Activated naive CD8-positive, alpha-beta T cell (primary cell): ENCODE results near the gene SORCS1.

Experiments used
- H3K27ac Mint-ChIP-seq: one replicate; pipeline ENCODE4 v1.8.0; 2021; ENCODE audit warnings: mixed read lengths
- H3K27me3 Mint-ChIP-seq: one replicate; pipeline ENCODE4 v1.8.0; 2021; ENCODE audit warnings: mixed read lengths
- H3K36me3 Mint-ChIP-seq: one replicate; pipeline ENCODE4 v1.8.0; 2021; ENCODE audit warnings: mixed read lengths
- H3K4me1 Mint-ChIP-seq: one replicate; pipeline ENCODE4 v1.8.0; 2021; ENCODE audit warnings: low read depth, mixed read lengths
- H3K4me3 Mint-ChIP-seq: one replicate; pipeline ENCODE4 v1.8.0; 2021; ENCODE audit warnings: mild to moderate bottlenecking, mixed read lengths
- H3K9me3 Mint-ChIP-seq: one replicate; pipeline ENCODE4 v1.8.0; 2021; ENCODE audit warnings: low read depth, mixed read lengths

The SORCS1 gene

DNA sequence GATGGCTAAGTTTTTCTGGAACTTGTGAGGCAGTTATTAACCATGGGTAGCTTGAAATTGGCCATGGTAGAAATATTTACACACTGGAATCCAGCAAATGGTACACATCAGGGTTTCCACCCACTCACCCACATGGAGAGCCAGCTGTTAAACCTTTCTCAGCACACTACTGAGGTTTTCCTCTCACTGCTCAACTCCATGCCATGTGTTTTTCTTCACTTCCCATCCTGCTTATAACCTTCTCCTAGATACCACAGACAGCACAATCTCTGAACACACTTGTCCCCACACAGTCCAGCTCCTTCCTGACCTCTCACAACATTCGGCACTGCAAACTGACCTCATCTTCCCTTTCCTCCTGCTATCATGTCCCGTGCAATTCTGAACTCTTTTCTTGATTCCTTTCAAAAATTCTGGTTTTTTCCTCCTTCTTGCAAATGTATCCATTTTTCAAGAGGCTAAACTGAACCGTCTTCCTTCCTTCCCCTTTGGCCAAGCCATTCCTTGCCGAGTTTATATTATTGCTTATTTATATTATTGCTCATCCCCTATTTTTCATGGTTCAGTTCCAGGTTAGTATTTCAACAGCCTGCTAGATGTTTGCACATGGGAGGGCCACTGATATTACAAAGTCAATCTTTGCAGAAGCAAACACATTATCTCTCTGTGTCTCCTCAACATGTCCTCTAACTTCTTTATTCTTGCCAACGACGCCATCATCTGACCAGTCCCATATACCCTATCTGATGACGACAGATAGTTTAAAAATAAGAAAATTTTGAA is 606.4 kb downstream of the SORCS1 start:
- no peaks in the 10 kb centered on the region for H3K36me3 Mint-ChIP-seq
- no peak overlapping the region for H3K4me3 Mint-ChIP-seq
- no peaks in the 10 kb centered on the region for H3K27me3 Mint-ChIP-seq
- H3K9me3 Mint-ChIP-seq: no peaks in the 10 kb centered on the region
- H3K27ac Mint-ChIP-seq: no peak overlapping the region
- no peaks in the 10 kb centered on the region for H3K4me1 Mint-ChIP-seq

DNA sequence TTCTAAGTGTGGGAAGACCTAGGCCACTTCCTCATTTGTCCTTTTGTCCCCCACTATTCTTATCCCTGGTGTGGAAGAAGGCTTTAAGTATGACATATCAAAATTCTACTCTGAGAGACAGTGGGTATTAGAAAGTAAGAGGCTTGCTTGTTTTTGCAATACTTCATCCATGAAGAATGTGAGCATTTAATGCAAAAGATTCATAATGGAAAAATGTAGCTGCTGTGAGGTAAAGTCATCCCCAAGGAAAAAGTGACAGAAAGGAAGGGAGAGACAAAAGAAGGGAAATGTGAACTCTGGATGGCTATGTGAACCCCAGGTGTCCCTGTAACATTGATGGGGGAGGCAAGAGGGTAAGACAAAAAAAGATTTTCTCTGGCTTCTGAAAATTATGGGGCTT is 607.5 kb downstream of the SORCS1 start:
- H3K4me1 Mint-ChIP-seq: no peaks in the 10 kb centered on the region
- no peak overlapping the region for H3K4me3 Mint-ChIP-seq
- H3K9me3 Mint-ChIP-seq: no peaks in the 10 kb centered on the region
- H3K36me3 Mint-ChIP-seq: no peaks in the 10 kb centered on the region
- H3K27me3 Mint-ChIP-seq: no peaks in the 10 kb centered on the region
- no peak overlapping the region for H3K27ac Mint-ChIP-seq

DNA sequence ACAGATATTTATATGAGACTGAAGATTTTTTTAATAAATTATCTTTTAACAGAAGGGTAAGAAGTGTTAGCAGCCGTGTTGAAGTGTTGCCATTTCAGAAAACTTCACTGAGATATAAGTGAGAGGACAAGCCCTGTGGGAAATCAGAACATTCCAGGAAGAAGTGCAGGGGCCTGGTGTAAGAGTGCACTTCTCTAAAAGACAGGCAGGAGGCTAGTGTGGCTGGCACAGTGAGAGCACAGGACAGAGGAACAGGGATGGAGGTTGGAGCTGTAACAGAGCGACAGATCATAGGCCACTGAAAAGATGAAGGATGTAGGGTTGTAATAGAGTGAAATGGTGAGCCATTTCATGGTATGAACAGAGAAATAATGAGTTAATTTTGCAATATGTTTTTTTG is 608.9 kb downstream of the SORCS1 start:
- H3K9me3 Mint-ChIP-seq: no peaks in the 10 kb centered on the region
- H3K36me3 Mint-ChIP-seq: no peaks in the 10 kb centered on the region
- H3K4me1 Mint-ChIP-seq: no peaks in the 10 kb centered on the region
- H3K27ac Mint-ChIP-seq: no peak overlapping the region
- no peaks in the 10 kb centered on the region for H3K27me3 Mint-ChIP-seq
- H3K4me3 Mint-ChIP-seq: no peak overlapping the region

DNA sequence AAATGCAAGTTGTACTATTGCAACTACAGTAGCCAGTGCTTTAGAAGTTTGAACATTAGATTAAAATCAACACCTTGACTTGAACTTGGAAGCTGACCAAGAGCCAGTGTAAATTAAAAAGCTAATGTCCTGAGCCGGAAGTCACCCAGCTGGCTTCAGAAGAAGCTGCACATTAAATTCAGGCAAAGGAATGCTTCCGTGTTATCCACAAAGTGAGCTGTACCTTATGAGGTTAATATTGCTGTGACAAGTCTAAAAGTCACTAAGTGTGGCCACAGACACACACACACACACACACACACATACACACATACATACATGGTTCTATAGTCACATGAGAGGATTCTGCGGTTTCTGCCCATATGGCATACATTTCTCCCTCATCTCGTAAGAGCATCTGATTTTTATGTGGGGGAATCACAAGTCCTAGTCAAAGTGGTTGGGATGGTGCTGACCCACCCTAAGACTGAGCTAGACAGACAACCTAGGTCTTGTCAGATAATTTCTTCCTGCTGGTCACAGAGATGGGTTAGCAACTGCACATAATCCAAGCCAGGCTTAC is 612.9 kb downstream of the SORCS1 start:
- Mint-ChIP-seq H3K4me3 (no peak overlapping the region), H3K27ac (no peak overlapping the region), H3K9me3 (peaks cover 6% of the 10 kb centered on the region), H3K27me3 (peaks cover 1% of the 10 kb centered on the region), H3K4me1 (no peaks in the 10 kb centered on the region), H3K36me3 (no peaks in the 10 kb centered on the region)

DNA sequence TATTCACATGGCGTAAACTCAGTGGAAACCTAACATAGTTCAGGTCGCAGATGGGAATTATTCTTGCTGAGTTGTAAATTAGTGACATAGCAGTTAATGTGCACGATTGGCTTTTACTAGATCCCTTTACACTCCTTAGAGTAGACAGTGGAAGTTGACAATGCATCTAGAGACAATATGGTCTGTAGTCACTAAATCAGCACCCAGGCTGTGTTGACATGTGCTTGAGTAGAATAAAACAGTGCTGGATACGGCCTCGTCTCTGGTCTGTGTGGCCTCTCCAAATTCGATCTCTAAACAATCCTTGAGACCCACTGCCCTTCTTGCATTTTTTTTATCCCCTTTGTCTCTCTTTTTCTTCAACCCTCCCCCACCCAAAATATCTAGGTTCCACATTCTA is 615.7 kb downstream of the SORCS1 start:
- Mint-ChIP-seq H3K9me3 (peaks cover 6% of the 10 kb centered on the region), H3K4me3 (no peak overlapping the region), H3K4me1 (no peaks in the 10 kb centered on the region), H3K27me3 (peaks cover 1% of the 10 kb centered on the region), H3K36me3 (no peaks in the 10 kb centered on the region), H3K27ac (no peak overlapping the region)

DNA sequence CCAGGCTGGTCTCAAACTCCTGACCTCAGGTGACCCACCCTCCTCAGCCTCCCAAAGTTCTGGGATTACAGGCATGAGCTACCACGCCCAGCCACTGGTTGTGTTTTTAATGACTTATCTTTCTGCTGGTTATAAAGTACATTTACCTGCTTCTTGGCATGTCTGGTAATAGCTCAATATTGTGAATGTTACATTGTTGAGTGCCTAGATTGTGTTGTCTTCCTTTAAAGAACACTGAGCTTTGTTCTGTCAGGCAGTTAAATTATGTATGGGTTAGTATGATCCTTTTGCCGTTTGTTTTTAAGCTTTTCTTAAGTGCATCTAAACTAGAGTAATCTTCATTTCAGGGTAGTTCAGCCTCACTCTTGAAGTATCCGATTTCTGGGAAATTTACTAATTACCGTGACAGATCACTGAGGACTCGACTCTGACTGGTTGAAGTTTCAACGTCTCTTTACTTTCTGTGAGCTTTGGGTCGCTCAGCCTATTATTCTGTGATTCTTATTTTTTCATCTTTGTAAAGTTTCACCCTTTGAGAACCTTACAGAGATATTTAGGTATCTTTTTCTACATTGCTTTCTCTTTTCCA is 617.4 kb downstream of the SORCS1 start:
- Mint-ChIP-seq H3K4me3 (no peak overlapping the region), H3K4me1 (no peaks in the 10 kb centered on the region), H3K27ac (no peak overlapping the region), H3K27me3 (peaks cover 1% of the 10 kb centered on the region), H3K9me3 (peaks cover 6% of the 10 kb centered on the region), H3K36me3 (no peaks in the 10 kb centered on the region)

DNA sequence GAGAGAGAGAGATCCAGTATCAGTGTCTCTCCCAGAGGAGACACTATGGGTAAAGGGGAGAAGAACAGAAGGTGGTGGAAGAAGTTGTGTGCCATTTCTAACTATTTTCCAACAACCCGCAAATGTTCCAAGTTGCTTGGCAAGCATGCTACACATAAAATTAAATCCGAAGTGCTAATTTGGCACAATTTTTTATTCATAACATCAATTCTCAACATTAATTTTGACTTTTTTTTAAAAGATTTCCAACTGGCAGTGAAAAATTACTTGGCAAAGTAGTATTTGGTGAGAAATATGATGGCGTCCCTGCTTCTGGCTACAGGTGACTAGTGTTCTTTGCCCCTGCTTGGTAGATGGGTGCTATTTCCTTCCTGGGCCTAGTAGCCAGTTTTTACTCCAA is 622.0 kb downstream of the SORCS1 start:
- no peaks in the 10 kb centered on the region for H3K4me1 Mint-ChIP-seq
- H3K9me3 Mint-ChIP-seq: peaks cover 9% of the 10 kb centered on the region
- no peaks in the 10 kb centered on the region for H3K36me3 Mint-ChIP-seq
- H3K27ac Mint-ChIP-seq: no peak overlapping the region
- H3K4me3 Mint-ChIP-seq: no peak overlapping the region
- peaks cover under 1% of the 10 kb centered on the region for H3K27me3 Mint-ChIP-seq

DNA sequence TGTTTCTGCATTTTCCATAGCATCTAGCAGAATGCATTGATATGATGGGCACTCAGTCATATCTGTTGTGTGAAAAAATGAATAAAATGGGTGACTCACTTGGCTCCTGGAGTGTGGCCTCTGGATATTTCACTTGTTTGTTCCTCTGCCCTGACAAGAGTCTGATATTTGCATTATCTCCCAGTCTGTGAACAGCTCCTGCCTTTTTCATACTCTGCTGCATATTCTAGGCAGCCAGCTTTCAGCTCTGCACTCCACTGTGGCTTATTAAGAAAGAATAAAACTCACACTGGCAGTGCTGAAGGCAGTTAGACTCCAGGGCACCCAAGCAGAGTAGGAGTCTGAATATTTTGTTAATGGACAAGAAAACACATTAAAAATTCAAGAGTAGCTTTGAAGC is 623.9 kb downstream of the SORCS1 start:
- Mint-ChIP-seq H3K4me1 (no peaks in the 10 kb centered on the region), H3K27ac (no peak overlapping the region), H3K4me3 (no peak overlapping the region), H3K27me3 (no peaks in the 10 kb centered on the region), H3K36me3 (no peaks in the 10 kb centered on the region), H3K9me3 (peaks cover 6% of the 10 kb centered on the region)

DNA sequence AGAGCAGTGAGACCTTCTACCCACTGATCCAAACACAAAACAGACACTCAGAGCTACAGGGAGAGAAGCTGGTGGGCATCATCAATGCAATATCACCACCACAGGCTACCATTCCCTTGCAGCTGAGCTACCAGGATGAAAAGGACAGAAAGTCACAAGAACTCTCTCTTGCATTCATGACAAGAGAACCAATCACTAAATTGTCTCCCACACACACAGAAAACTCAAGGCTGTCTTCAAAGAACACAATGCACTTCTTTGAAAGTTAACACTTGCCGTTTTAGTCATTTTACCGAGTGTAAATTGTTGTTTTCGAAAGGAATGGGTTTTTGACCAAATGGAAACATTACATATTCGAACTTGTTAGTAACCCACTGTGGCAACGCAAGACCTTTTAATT is 626.6 kb downstream of the SORCS1 start:
- Mint-ChIP-seq H3K4me1 (no peaks in the 10 kb centered on the region), H3K4me3 (no peak overlapping the region), H3K36me3 (no peaks in the 10 kb centered on the region), H3K27me3 (no peaks in the 10 kb centered on the region), H3K27ac (no peak overlapping the region), H3K9me3 (peaks cover 8% of the 10 kb centered on the region)

DNA sequence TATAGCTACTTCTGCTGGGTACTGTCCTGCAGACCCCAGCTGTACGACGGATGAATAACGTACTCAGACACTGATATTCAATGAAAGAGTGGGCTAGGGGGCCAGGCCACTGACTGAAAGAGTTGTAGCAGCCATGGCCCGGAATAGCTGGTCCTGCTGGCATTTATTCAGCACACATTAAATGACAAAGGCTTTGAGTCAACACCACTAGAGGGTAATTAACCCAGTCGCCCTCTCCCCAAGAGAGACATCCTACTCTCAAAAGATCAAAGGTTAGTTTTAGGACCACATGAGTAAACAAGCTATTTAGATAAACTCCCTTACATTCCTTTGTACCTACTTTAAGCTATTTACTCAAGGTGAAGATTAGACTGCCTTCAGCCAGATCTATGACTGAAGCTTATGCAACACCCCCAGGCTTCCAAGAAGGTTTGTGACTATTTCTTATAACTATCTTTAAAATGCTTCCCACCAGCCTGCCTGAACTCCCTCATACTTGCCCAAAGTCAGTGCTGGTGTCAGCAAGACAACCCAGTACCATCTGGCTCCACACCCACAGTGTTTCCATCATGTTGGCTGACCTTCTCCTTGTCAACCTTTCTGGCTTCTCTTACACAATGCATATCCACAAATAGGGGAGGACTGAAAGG is 629.1 kb downstream of the SORCS1 start:
- peaks cover 8% of the 10 kb centered on the region for H3K9me3 Mint-ChIP-seq
- H3K4me3 Mint-ChIP-seq: no peak overlapping the region
- H3K27me3 Mint-ChIP-seq: no peaks in the 10 kb centered on the region
- no peak overlapping the region for H3K27ac Mint-ChIP-seq
- no peaks in the 10 kb centered on the region for H3K4me1 Mint-ChIP-seq
- no peaks in the 10 kb centered on the region for H3K36me3 Mint-ChIP-seq

DNA sequence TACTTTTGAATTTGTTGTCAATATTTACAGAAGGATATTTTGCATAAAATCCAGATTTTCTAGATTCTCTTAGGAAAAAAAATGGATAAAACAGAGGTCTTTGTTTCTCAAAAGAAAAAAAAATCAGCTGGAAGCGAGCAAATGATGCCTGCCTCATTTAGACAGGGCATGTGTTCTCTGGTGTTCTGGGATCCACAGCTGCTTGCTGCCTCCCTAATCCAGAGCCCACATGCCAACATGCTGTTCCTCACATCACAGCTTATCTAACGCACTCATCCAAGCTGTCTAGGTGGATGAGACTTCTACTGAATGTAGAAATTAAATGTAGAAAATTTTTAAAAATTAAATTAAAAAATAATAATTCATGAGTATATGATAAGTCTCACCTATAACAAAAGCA is 630.1 kb downstream of the SORCS1 start:
- H3K9me3 Mint-ChIP-seq: peaks cover 3% of the 10 kb centered on the region
- no peaks in the 10 kb centered on the region for H3K36me3 Mint-ChIP-seq
- no peaks in the 10 kb centered on the region for H3K27me3 Mint-ChIP-seq
- H3K4me1 Mint-ChIP-seq: no peaks in the 10 kb centered on the region
- H3K27ac Mint-ChIP-seq: no peak overlapping the region
- H3K4me3 Mint-ChIP-seq: no peak overlapping the region

DNA sequence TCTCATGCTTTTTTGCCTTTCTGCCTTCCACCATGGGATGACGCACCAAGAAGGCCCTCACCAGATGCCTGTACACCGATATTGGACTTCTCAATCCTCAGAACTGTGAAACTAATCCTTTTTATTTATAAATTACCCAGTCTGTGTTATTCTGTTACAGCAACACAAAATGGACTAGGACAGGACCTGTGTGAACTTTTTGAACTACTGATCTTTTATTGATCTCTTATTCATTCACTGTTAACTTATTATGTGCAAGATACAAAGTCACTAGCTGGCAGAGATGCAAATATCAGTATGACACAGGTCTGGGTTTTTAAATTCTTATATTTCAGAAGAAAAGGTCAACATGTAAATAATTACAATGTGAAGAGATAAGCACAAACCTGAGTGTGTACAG is 635.8 kb downstream of the SORCS1 start:
- H3K4me1 Mint-ChIP-seq: no peaks in the 10 kb centered on the region
- H3K36me3 Mint-ChIP-seq: no peaks in the 10 kb centered on the region
- H3K9me3 Mint-ChIP-seq: no peaks in the 10 kb centered on the region
- no peak overlapping the region for H3K27ac Mint-ChIP-seq
- H3K27me3 Mint-ChIP-seq: no peaks in the 10 kb centered on the region
- H3K4me3 Mint-ChIP-seq: no peak overlapping the region

DNA sequence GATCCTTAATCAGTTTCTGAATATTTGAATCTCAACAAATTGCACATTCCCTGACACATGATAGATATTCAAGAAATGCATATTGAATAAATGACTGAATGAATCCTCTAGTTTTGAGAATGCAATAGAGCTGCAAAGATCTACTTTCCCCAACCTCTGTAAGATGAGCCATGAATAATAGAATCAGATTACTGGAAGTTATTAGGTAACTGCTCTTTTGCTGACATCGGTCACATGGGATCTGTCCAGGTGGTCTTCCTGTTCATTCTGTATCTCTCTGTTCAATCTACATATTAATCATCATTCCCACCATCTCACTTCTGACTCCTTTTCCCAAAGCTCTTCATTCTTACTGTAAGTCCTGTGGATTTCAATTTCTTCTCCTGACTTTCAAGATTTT is 638.7 kb downstream of the SORCS1 start:
- Mint-ChIP-seq H3K4me1 (no peaks in the 10 kb centered on the region), H3K27me3 (no peaks in the 10 kb centered on the region), H3K36me3 (no peaks in the 10 kb centered on the region), H3K4me3 (no peak overlapping the region), H3K9me3 (no peaks in the 10 kb centered on the region), H3K27ac (no peak overlapping the region)
